Measurements from ENCODE around the gene RGS9.

The RGS9 gene

DNA sequence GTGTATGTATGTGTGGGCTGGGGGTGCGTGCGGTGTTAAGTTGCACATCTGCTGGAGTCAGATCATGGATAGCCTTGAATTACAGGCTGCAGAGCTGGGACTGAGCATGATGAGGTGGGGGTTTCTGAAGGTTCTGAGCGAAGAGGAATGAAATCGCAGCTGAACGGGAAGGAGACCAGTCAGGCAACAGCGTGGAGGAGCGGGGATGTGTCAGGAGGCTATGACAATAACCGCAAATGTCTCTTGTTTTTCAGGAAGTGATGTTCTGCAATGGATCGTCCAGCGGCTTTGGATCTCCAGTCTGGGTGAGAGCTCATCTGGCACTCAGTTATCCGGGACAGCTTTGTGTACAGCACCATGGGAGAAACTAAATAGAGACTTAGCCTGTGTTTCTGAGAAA lies 20.9 kb downstream of the RGS9 start:
- no peak for DNase-seq
- Histone ChIP-seq H3K4me3 (no peak overlapping the region), H3K4me1 (no peaks in the 10 kb centered on the region), H3K9me3 (no peaks in the 10 kb centered on the region), H3K27ac (no peak overlapping the region), H3K27me3 (no peaks in the 10 kb centered on the region), H3K36me3 (peaks cover 0 to 7% (median 0%) of the 10 kb centered on the region in 3 donors)
- intact Hi-C loops (cut with DNase I; ENCODE audit: low total_unique reads), result no loop called here
- TF ChIP-seq, protein P1, sequence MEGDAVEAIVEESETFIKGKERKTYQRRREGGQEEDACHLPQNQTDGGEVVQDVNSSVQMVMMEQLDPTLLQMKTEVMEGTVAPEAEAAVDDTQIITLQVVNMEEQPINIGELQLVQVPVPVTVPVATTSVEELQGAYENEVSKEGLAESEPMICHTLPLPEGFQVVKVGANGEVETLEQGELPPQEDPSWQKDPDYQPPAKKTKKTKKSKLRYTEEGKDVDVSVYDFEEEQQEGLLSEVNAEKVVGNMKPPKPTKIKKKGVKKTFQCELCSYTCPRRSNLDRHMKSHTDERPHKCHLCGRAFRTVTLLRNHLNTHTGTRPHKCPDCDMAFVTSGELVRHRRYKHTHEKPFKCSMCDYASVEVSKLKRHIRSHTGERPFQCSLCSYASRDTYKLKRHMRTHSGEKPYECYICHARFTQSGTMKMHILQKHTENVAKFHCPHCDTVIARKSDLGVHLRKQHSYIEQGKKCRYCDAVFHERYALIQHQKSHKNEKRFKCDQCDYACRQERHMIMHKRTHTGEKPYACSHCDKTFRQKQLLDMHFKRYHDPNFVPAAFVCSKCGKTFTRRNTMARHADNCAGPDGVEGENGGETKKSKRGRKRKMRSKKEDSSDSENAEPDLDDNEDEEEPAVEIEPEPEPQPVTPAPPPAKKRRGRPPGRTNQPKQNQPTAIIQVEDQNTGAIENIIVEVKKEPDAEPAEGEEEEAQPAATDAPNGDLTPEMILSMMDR (IDR thresholded peaks at IDR 0.05), result no peak

DNA sequence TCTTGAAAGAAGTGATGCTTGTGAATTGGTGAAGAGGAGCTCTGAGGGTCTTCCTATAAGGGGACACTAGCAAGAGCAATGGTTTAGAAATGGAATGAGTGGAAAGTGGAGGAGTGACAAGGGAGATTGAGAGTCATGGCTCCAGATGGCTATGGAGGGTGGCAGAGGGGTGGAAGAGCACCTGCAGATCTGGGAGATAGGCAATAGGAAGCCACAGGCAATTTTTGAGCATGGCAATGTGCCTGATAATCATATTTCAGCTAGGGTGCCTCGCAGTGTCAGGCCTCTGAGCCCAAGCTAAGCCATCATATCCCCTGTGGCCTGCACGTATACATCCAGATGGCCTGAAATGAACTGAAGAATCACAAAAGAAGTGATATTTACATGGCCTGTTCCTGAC lies 21.5 kb downstream of the RGS9 start:
- intact Hi-C loops (cut with DNase I; ENCODE audit: low total_unique reads), result no loop called here
- Histone ChIP-seq H3K9me3 (no peaks in the 10 kb centered on the region), H3K36me3 (peaks cover 0 to 5% (median 0%) of the 10 kb centered on the region in 3 donors), H3K4me3 (no peak overlapping the region), H3K4me1 (no peaks in the 10 kb centered on the region), H3K27ac (no peak overlapping the region), H3K27me3 (no peaks in the 10 kb centered on the region)
- TF ChIP-seq, protein P1 (IDR thresholded peaks at IDR 0.05), result no peak
- no peak for DNase-seq

DNA sequence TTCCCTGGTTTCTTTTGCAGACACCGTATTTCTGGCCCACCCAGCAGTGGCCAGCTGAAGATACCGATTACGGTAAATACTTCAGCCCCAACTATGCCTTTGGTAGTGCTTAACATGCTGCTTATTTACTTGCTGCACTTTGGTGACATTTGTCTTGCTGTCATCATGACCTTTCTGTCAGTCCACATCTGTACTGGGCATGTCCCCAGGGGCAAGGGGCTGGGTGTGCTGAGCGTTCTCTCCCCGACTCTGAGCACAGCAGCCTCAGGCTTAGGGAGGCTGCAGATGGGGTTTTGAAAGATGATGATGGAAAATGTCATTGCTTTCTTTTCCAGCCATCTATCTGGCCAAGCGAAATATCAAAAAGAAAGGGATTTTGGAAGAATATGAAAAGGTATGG lies 23.3 kb downstream of the RGS9 start:
- H3K9me3 ChIP-seq, result no peaks in the 10 kb centered on the region
- H3K36me3 ChIP-seq, result no peaks in the 10 kb centered on the region
- no peaks in the 10 kb centered on the region for H3K4me1 ChIP-seq
- TF ChIP-seq, protein P1 (IDR thresholded peaks at IDR 0.05), result no peak
- intact Hi-C loops (cut with DNase I; ENCODE audit: low total_unique reads), result no loop called here
- no peak overlapping the region for H3K27ac ChIP-seq
- DNase-seq, result no peak
- H3K4me3 ChIP-seq, result no peak overlapping the region
- H3K27me3 ChIP-seq, result no peaks in the 10 kb centered on the region

DNA sequence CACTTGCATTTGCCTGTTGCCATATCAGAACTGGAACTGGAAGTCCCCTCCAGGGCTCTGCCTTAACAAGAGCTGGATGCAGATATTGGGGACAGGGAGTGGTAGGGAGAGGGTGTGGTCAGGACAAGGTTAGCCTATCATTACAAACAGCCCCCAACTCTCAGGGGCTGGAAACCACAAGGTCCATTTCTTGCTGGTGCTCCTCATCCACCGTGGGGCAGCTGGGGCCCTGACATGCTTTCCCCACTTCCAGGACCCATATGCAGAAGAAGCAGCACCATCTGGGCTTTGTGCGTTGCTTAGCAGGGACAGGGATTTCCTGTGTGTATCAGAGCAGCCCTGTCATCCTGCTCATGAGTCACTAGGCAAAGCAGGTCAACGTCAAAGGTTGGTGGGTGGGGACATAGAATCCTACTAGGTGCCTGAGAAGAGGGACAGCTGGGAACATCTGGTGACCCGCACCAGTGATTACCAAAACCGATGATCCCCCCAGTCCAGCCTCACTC lies 26.9 kb downstream of the RGS9 start:
- no peaks in the 10 kb centered on the region for H3K9me3 ChIP-seq
- no peaks in the 10 kb centered on the region for H3K36me3 ChIP-seq
- H3K27me3 ChIP-seq, result no peaks in the 10 kb centered on the region
- TF ChIP-seq, protein P1 (IDR thresholded peaks at IDR 0.05), result no peak
- no peak overlapping the region for H3K27ac ChIP-seq
- no peaks in the 10 kb centered on the region for H3K4me1 ChIP-seq
- intact Hi-C loops (cut with DNase I; ENCODE audit: low total_unique reads), result no loop called here
- H3K4me3 ChIP-seq, result no peak overlapping the region
- DNase-seq, result no peak

DNA sequence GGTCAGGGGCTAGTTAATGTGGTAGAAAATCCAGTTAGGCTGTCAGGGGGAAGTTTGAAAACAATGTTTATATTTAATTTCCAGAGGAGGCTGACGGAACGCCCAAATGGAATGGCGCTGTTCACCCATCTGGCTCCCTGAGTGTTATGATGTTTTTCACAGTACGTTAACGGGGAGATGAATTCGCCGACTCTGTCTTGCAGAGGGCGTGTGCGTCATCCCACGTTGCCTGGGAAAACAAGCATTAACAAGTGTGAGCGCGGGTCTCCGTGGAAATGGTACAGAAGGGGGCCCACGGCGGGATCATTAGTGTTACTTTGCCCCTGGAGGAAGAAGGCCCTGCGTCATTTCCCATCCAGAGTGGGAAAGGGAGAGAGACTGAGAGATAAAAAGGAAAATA lies 29.6 kb downstream of the RGS9 start:
- H3K9me3 ChIP-seq, result no peaks in the 10 kb centered on the region
- TF ChIP-seq, protein P1 (IDR thresholded peaks at IDR 0.05), result no peak
- intact Hi-C loops (cut with DNase I; ENCODE audit: low total_unique reads), result no loop called here

DNA sequence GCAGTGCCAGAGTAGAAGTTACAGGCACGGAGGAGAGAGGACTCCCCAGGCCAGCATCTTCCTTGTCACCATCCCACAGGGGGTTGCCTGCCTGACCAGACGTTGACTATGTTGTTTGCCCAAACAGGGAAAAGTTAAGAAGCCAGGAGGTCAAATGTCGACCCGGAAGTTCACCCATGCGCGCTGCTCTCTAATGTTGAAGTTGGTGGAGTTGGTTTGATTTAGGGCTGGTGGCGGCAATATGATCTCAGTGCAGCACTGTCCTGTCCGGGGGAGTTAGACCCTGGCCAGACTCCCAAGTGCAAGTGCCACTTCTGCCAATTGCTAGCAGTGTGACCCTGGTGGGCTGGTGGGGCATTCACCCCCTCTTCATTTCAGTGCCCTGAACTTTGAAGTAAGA lies 30.4 kb downstream of the RGS9 start:
- H3K27ac ChIP-seq, result no peak overlapping the region
- no peak overlapping the region for H3K4me3 ChIP-seq
- no peaks in the 10 kb centered on the region for H3K36me3 ChIP-seq
- H3K27me3 ChIP-seq, result no peaks in the 10 kb centered on the region
- intact Hi-C loops (cut with DNase I; ENCODE audit: low total_unique reads), result no loop called here
- DNase-seq, result no peak
- TF ChIP-seq, protein P1 (IDR thresholded peaks at IDR 0.05), result no peak
- no peaks in the 10 kb centered on the region for H3K9me3 ChIP-seq
- peaks cover 0 to 6% (median 2%) of the 10 kb centered on the region in 4 donors for H3K4me1 ChIP-seq

More for the DNA sequence above, 29.6 kb downstream of the RGS9 start:
- no peaks in the 10 kb centered on the region for H3K27me3 ChIP-seq
- H3K4me3 ChIP-seq, result no peak overlapping the region
- H3K4me1 ChIP-seq, result peaks cover 0 to 6% (median 2%) of the 10 kb centered on the region in 4 donors
- H3K27ac ChIP-seq, result no peak overlapping the region
- H3K36me3 ChIP-seq, result no peaks in the 10 kb centered on the region
- DNase-seq, result no peak
